DMS153 treated with DMSO at 0.1 percent for 48 hours (cell line): ENCODE results near the gene MFAP1.
"Not testable (repeated sequence)": the region's sequence is repeated elsewhere in the genome, so short reads cannot be mapped to it uniquely, and the experiment has no call there.

Experiments used
- DNase-seq: peaks from one replicate; lab custom pipeline; 2025; ENCODE audit not compliant: unreplicated experiment; lab: John Stamatoyannopoulos, UW

The MFAP1 gene

GRCh38 chr15:43824302-43825246 lies at the start of gene MFAP1:
TSS of gene MFAP1 (minus strand) at chr15:43824690. CDS start at chr15:43824569, 121 bp downstream.
- peak; percentile 85 for DNase-seq

GRCh38 chr15:43873651-43874050 lies 49.2 kb upstream of the MFAP1 start:
- no peak for DNase-seq

GRCh38 chr15:43872416-43873020 lies 48.0 kb upstream of the MFAP1 start:
- no peak for DNase-seq

- no peak for DNase-seq
Observed at GRCh38 chr15:43871835-43872234, 47.3 kb upstream of the MFAP1 start.

GRCh38 chr15:43868406-43868805 lies 43.9 kb upstream of the MFAP1 start:
- no peak for DNase-seq

- no peak for DNase-seq
Observed at GRCh38 chr15:43867096-43867495, 42.6 kb upstream of the MFAP1 start.

GRCh38 chr15:43866636-43867035 lies 42.1 kb upstream of the MFAP1 start:
- not testable (repeated sequence) for DNase-seq

GRCh38 chr15:43859546-43859945 lies 35.1 kb upstream of the MFAP1 start:
- DNase-seq = no peak

GRCh38 chr15:43854801-43855200 lies 30.3 kb upstream of the MFAP1 start:
- DNase-seq = no peak

GRCh38 chr15:43852607-43853006 lies 28.1 kb upstream of the MFAP1 start:
- no peak for DNase-seq

- DNase-seq = no peak
Observed at GRCh38 chr15:43851251-43851650, 26.8 kb upstream of the MFAP1 start.

GRCh38 chr15:43845421-43845820 lies 20.9 kb upstream of the MFAP1 start:
- DNase-seq = no peak

- DNase-seq = not testable (repeated sequence)
Observed at GRCh38 chr15:43832485-43832884, 8.0 kb upstream of the MFAP1 start.

- not testable (repeated sequence) for DNase-seq
Observed at GRCh38 chr15:43831519-43832052, 7.1 kb upstream of the MFAP1 start.

GRCh38 chr15:43830691-43831275 lies 6.3 kb upstream of the MFAP1 start:
- DNase-seq = not testable (repeated sequence)

GRCh38 chr15:43829951-43830540 lies 5.6 kb upstream of the MFAP1 start:
- not testable (repeated sequence) for DNase-seq

- DNase-seq = no peak
Observed at GRCh38 chr15:43828061-43828657, 3.7 kb upstream of the MFAP1 start.

- DNase-seq = no peak
Observed at GRCh38 chr15:43826508-43827341, 2.2 kb upstream of the MFAP1 start, which contains the start of gene WDR76. TSS of gene WDR76 (plus strand) at chr15:43827002. CDS start at chr15:43827033, 31 bp downstream.

- no peak for DNase-seq
Observed at GRCh38 chr15:43826029-43826507, 1.6 kb upstream of the MFAP1 start.

GRCh38 chr15:43825305-43825704 lies 815 bp upstream of the MFAP1 start:
- not testable (repeated sequence) for DNase-seq
